Measurements from ENCODE around the gene ANKS1B.

Gene ANKS1B

DNA sequence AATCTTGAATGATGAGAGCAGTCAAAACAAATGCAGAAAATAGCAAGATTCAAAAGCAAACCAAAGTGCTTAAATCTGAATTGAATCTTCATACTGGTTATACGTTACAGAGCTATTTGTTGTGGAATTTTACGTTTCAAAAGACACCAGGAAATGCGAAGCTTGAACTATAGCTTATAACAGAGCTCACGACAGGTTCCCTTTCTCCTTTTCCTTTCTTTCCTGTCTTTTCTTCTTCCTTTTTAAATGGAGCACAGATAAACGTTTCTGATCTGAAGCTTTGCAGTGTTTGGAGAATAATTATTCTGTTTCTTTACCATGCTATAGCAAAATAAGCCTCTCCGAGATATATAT is 829.8 kb downstream of the ANKS1B start:
- ATAC-seq: no peak

DNA sequence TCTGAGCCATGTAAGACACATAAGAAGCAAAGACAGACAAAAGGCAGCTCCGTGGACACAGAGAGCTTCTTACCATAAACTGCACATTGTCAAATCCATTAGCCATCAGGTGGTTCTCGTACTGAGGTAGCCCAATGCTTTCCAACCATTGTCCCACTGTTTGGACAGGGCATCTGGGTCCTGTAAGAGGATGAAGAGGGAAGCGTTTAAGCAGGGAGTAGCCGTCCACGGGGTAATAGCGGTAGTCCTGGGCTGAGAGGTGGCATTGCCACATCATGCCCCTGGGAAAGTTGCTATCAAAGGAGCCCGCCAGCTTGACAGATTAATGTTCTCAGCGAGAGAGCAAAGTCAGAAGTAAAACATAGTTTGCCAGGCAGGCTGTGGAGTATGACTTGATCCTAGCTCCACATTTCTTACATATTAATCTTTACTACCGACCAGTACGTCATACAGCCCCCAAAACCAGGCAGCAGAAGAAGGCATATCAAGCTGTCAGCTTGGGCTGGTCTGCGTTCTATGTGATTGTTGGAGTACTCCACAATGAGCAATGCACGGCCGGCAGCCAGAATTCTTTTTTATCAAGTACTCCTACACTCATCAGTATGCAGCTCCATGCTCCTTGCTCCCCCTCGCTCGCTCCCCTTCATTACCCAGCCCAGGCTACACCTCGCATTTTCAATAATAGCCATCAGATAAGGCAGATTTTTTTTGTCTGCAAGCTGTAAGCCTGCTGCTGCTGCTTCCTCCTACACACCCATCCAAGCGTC is 830.3 kb downstream of the ANKS1B start:
- no peak for ATAC-seq

DNA sequence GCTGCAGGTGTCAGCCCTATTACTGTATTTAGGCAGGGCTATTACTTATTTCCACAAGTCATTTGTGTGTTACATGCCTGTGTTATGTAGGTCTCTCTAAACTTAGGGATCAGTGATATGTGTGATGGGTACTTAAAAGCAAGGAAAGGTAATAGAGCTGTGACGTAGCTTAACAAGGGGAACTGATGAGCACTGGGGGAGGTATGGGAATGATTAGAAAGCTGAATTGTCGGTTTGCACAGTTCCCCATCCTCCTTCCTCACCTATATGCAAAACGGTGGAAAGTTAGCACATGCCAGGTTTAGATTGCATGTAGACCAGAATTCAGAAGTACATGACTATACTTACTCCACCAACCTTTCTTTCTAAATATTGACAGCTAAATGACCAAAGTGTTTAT is 831.4 kb downstream of the ANKS1B start:
- ATAC-seq: no peak

DNA sequence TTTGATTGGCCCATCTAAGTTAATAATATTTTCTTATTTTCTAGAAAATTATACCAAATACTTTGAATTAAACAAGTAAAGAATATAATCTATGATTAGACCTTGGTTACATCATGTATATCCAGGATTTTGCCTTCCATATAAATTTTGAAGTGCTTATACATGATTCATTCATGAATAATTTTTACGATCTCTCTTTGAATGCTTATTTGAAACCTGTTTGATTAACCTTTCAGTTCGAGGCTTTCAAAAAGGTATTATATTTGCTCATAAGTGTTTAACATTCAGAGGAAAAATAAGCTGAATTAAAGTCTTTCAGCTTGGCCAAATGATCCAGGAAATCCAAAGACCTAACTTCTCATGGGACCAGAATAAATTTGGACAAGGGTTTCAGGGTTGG is 832.4 kb downstream of the ANKS1B start:
- ATAC-seq: no peak

DNA sequence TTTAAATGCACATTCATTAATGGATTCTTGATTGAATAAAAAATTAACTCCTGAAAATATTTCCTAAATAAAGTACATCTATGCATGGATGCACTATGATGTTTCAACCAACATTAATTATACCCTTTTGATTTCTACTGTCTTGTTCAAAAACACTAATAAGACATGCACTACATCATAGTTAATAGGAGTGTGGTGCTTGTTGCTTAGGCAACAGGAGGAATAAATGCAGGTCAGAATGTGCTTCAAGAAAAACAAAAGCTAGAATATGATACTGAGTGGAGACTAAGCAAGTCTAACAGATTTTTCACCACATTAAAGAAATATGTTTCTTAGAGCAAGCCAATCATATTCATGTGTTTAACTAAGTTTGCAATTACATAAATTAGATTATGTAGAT is 833.0 kb downstream of the ANKS1B start:
- no peak for ATAC-seq

DNA sequence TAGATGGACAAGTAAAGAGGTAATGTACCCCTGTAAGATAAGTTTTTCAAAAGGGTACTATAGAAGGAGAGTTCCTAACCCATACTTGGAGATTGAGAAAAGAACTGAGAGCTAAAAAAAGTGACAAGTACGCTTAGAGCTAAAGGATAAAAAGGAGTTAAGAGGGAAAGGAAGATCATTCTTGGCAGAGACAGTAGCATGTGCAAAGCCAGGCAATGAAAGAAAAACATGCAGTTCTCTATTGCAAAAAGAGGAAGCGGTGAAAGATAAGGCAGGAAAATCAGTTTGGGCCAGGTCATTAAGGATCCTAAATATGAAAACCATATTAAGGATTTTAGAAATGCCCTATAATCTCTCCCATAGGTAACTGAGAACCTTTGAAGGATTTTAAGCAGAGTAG is 837.6 kb downstream of the ANKS1B start:
- ATAC-seq: no peak

DNA sequence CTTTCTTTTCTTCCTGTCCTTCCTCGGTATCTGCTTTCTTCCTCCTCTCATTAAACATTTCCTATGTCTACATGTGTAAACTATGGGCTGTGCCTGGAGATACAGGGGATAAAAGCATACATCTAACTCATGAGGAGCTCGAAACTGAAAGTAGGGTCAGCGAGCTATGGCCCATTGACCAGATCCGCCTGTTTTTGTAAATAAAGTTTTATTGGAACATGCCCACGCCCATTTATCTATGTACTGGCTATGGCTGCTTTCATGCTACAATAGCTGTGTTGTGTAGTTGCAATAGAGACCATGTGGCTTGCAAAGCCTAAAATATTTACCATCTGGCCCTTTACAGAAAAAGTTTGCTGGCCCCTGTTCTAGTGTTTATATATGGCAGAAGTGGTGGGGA is 838.0 kb downstream of the ANKS1B start:
- no peak for ATAC-seq

DNA sequence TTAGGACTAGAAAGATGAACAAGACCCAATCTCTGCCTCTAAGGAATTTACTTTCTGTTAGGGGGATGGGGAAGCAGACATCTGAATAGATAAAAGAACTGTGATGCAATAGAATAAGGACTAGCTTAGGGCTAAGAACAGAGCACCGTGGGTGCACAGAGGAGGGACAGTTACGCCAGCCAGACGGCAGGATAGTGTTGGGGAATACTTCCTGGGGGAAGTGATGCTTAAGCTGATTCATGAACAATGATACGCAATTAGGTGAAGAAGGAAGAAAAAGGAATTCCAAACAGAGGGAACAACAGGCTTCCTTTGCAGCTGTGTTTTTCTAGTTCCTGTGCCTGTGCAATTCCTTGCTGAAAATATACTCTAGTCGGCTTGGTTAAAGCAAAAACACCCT is 838.6 kb downstream of the ANKS1B start:
- no peak for ATAC-seq

DNA sequence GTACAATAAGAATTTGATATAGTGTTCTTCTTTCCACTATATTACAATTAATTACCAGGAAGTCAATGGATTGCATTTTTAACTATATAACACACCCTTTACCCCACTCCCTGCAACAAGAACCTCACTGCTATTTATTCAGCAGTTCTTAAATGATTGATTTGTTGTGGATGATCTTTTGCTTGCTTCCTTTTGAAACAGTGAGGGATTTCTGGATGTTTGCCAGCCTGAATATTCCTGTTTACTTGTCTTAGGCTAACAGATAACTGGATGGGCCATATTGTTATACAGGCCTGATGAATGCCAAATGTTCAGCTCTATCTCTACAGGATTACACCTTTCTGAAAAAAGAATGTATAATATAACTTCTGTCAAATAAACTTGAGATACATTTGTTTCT is 842.1 kb downstream of the ANKS1B start:
- no peak for ATAC-seq

DNA sequence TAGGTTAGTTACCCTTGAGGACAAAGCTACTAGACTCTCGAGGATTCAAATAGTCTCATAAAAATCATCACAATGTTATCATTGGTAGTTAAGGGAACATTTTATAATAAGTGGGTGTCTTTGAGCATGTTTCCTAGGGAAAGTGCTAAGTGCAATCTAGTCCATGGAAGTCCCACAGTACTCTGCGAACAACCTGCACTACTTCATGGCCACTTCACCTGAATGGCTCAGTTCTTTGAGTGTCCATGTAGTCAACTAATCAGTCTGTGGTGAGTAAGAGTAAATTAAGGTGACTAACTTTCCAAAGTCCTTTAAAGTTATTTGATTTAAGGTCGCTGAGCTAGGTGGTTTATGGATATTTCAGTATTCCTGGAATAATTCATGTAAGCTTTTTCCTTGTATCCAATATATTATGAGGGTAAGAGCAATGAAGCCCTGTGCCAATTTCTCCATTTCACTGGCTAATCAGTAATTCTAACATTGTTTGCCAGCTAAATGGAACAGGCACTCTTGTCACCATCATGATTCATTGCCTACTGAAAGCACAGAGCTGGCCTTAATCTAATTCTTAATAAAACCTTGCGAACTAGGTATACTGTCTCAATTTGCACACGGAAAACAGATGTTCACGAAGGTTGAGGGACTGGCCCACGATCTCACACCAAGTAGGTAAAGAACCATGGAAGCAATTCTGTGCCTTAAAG is 844.6 kb downstream of the ANKS1B start:
- ATAC-seq: no peak

DNA sequence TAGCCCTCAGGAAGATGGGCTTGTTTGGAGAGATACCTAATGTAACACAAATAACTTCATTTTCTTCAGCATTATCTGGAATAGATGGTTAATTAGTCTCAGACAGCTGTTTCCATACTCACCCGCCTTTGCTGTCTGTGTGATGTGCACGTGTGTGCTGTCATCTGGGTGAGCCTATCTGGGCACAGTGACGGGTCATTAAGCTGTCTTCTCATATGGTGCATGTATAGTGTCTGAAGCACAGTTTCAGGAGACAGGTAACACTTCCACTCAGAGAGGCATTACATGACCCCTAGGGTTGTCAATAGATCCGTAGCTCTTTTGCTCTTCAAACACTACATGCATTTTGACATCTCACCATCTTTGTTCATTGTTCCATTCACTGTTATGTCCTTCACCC is 846.3 kb downstream of the ANKS1B start:
- no peak for ATAC-seq

DNA sequence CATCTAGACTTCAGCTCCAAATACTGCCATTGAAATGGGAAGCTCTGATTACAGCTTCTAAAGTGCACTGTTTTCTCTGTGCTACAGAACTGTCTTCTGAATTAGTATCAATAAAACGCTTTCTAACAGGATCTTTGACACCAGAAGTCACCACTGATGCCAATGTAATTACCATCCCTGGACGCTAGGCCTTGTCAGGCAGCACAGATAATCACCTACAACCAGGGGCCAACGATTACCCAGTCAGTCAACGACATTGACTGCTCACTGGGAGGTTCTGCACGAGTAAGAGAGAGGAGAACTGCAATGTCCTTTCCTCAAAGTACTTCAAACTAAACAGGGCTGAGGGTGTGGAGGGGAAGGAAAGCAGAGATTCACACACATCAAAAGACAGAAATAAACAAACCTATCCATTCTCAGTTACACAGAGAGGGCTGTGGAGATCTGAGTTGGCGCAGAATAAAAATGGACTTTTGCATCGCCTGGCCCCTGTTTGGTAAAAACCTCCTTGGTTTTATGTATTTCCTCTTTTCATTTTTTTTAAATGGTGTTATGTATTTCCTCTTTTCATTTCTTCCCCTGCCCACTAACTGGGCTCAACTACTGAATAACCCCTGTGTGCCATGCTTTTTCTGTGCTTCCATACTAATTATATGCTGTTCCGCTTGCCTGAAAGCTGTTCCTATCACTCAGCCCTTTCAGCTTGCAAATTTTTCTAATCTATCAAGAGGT is 847.4 kb downstream of the ANKS1B start:
- ATAC-seq: no peak

DNA sequence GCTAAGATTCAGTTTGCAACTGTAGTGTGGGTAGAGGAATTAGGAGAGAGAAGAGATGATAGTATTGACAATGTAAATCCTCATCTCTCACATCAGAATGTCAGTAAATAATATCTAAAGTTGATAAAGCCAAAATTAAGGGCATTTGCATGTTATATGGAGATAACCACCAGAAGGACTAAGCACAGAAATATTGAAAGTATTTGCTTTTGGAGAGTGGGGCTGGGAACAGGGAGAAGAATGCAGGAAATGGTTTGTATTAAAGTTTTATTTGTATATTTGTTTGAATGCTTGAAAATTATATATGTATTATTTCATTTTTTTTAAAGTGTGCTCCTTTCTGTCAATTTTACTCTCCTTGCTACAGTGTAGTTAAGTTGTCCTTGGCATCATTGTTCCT is 848.2 kb downstream of the ANKS1B start:
- no peak for ATAC-seq

DNA sequence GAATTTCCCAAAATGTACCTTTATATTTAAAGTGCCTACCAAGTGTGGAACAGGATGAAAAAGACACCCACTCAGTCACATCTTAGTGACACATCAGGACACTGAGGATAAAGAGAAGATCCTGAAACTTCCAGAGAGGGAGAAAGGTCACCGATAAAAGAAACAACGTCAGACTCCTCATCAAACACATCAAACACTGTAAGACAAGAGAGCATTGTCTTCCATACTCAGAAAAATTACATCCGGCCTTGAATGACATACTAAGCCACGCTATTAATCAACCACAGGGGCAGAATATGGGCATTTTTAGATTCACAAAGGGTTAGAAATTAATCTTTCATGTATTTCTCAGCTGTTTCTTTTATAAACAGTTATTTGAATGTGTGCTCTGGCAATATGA is 849.4 kb downstream of the ANKS1B start:
- ATAC-seq: no peak

DNA sequence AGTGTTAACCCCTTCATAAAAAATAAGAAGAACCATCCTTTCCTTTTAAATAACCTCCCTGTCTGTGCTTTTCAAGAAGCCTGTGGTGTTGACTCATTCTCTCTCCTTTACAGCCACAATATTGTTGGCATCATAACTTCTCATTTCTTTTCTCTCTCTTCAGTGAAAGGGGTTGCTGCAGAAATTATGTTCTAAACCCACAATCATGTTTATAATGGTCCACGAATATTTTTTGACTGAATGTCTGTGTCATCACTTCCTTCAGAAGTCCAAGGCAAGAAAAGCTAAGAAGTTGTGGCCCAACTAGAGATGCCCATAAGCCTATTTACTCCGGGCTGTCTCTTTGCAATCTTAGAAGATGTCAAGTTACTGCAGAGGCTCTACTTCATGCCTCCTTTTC is 851.3 kb downstream of the ANKS1B start:
- no peak for ATAC-seq

DNA sequence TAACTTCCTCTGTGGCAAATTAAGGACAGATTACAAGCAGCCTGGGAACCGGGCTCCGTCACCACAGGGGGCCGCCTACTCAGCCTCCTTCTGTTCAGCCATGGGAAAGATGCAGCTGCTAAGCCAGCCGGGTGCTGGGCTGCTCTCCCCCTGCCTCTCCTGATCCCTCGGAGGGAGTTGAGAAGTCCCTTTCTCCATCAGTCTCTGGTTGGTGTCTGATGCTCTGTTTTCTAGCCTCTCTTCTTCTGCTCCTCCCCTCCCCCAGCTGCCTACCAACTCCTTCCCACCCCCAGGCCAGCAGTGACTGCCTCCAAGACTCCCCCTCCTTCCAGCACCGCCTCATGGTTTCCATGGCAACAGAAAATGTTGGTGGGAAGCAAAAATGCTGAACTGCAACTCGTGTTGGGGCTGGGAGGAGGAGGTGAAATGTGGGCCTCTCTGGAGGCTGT is 853.0 kb downstream of the ANKS1B start:
- ATAC-seq: no peak

DNA sequence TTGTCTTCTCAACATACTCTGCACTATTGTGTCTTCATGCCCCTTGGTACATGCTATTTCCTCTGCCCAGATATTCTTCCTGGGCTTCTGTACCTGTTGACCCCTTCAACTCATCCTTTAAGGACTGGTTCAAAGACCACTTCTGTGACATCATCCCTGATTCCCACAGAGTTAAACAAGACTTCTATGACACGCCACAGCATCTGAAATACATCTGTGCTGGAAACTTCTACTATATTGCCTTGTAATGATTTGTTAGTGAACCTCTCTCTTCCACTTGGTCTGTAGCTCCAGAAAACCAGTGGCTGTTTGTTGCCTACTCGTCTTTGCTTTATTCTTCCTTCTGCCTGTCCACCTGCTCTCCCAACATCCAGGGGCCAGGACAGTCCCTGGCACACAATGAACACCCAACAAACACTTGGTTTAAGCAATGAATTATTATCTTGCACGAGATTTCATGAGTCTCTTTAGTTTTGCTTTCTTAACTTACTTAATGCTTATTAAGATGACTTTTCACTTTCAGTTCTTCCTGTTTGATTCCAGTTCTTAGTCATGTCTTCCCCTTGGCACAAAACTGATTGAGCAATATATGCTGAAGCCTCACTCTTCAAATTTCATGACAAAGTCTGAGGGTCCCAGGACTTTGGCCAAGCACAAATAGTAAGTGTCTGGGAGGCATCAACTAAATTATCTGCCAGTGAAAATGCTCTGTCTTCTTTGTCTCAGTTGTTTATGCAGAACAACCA is 853.8 kb downstream of the ANKS1B start:
- no peak for ATAC-seq

DNA sequence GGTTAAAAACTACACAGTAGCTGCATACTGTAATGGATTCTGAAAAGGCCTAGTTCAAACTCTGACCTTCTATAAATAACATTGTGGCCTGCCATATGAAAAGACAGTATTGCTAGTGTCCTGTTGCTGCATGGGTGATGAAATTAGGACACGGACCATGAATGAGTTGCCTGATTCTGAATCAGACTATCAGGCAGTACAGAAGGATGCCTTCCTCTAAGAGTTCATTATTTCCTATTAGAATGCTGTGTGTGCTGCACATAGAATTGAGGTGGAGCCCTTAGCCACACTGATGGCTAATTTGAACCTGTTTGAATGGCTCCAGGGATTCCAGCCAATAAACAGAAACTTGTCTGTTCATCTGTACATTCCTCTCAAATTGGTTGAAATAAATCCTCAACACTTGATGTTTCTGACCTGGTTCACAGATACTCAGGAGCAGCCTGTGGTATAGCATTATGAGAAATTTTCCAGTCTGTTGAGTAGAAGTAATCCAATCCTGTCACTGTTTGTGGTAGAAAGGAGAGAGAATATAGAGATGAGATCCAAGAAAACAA is 856.4 kb downstream of the ANKS1B start:
- ATAC-seq: no peak

DNA sequence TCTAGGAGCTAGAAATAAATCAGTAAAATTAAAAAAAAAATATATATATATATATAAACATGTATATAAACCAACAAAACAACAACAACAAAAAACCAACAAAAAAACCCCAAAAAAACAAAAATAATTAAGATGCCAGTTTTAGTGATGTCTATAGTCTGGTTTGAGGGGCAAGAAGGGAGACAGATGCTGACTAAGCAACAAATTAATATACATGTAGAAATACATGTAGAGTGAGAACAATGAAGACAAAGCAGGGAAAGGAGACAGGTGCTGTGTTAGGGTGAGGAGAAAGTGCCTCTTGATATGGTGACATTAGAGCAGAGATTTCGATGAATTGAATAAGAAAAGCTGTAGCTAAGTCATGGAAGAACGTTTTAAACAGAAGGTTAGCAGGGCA is 861.8 kb downstream of the ANKS1B start:
- ATAC-seq: no peak

DNA sequence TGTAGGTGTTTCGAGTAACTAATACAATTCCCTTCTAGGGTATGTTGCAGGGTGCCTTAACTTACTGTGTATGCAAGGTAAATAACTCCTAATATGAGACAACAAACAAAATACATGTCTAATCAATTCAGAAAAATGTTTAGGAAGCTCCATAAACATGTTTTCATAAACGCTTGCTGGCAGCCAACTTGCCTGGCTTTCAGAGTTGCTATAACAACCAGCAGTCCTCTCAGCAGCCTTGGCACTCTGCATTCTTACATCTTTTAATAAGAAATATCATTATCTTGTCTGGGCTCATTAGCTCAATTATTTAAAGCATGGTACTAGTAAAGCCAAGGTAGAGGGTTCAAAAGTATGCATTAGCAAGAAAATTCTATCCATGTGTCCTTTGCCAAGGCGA is 862.2 kb downstream of the ANKS1B start:
- no peak for ATAC-seq

DNA sequence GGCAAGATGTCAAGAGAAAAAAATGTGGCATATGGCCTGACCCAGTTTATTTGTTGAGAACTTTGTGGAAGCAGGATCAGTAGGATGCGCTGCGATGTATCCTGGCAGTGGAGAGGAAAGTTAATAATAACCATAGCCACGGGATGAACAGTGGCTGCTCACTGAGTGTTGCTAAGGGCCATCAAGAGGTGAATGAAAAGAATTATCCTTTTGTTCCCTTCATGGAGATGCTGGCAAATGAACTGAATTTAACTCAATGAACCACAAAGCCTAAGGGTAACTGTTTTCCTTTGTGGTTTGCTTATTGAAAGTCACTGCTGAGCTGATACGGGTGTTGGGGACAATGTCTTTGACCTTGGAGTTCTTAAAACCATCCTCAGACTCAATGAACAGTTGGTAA is 863.2 kb downstream of the ANKS1B start:
- ATAC-seq: no peak

DNA sequence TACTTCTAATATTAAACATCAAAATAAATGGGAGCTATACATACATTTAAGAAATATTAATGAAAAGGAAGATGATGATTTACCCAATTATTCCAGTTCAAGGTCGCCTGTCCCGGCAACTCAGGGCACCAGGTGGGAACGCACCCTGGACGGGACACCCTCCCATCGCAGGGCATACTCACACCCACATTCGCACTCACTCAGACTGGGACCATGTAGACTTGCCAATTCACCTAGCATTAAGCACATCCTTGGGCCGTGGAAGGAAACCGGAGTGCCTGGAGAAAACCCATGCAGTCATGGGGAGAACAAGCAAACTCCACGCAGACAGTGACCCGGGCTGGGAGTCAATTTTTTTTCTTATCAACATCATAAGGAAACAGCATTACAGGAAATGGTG is 864.8 kb downstream of the ANKS1B start:
- ATAC-seq: no peak

DNA sequence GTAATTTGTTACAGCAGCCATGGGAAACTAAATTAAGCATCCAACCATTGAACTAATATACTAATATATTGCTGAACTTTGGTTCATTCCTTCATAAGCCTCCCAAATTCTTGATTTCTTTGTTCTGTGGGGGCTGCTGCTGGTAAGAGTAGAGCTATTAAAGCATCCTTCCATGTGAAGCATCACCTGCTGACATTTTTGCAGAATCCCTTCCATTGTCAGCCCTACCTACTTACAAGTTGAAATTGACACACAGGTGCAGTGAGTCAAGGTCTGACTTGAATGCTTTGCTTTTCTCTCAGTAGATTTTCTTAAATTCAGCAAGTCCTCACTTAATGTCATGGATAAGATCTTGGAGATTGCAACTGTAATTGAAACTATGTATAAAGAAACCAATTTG is 865.3 kb downstream of the ANKS1B start:
- ATAC-seq: no peak

Data from activated CD4-positive, CD25-positive, alpha-beta regulatory T cell treated with anti-CD3 and anti-CD28 coated beads, Interleukin-2, amount 50 U/mL, for 24 hours (primary cell).